ENCODE data around the gene SYK.

SYK gene

DNA sequence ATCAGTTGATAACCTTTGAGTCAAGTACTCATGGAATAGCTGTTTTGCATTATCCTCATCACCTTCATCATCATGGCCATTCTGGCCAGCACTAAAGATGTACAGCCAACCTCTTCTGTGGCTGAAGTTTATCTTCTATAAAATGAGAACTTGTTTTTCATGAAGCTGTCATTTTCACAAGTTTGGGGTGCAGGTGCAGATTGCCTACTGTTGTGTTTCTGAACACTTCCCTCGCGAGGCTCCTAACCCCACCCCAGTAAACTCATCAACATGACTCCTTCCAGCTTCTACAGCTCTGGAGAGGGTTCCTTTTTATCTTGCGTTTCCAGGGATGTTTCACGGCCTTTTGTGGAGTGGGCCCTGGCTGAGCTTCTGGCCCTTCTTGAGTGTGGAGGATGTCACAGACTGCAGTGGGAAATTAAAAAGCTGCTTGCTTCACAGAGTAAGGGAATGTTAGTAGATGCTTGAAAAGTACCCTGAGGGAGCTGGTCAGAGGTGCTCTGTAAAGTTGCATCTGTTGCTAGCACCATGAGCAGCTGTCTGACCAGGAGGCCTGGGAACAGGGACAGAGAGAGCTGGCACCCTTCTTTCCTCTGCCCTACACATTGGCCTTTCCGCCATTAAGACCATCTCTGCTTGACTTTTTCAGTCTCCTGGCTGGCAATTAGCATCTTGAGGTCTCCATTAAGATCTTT, 24.9 kb downstream of the SYK start:
- DNase-seq: no peak

DNA sequence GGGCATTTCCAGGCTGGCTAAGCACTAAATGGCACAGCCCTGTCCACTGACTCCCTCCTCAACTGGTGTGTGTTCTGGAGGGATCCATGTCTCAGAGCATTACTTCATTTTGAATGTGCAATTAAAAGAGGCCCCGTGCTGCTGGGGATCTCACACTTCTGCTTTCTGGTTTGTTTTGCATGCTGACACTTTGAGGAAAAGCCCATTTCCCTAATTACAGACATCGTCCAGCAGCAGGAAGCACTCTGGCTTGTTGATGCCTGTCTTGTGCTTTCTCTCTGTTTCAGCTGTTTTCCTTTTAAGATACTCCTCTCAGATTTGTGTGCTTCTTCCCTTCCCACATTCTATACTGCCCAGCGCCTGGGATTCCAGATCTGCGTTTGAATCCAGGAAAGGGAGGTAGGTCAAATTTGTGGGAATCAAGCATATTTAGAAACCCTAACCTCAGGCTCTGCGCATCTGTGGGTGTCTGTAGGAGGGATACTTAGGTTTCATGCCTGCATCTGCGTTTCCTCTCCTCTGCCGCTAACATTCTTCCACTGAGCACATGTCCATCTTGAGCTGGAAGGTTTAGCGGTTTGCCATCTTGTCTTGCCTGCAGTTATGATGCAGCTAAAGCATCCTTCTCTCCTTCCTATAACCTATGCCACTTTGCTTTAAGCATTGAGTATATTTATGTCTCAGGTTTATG, 25.7 kb downstream of the SYK start:
- DNase-seq: no peak

DNA sequence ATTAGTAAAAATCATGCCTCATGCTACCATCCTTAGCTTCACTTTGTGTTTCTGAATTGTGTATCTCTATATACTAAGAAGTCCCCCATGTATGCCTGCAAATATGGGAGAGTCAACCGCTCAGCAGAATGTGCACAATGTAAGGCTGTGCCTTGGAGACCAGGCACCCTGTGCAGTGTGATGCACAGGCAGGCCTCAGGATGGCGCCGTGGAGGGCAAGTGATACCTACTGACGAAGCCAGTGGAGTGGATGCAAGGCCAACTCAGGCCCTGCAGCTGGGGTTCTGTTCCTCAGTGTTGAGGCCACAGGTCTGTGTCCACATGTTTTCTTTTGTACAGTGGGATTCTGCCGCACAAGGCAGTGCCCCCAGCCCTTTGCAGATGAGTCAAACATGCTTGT, 28.4 kb downstream of the SYK start:
- no peak for DNase-seq

DNA sequence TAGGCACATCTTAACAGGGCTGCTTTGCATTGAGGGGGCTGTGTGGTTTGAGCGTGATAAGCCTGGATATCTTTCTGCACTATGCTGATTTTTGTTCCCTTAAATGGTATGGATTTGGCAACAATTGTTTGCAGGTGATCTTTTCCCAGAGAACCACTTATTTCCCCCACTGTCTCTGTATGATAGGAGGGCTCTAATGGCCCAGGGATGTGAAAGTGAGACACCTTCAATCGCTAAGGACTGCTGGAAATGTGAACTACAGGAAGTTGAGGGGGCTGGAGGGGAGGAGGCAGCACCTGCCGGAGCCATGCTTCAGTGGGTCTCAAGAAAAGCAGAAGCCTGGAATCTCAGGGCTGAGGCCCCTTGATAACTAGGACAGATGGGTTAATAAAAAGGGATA, 29.4 kb downstream of the SYK start:
- no peak for DNase-seq

DNA sequence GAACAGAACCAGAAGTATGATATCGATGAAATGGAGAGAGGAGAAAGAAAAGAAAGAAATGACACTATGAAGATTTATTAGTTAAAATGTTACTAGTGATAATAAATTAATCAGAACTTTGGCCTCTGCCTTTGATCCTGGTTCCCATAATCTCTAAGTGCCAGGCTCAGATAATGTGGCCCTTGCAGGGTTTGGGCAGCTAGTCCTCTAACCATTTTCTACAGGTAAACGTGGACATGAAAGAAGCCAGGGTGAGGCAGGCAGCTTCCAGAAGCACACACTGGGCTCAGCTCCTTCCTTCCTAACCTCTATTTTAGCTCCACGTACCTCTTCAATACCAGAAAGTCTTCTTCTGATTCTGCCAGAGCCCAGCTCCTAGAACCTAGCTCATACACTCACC, 30.6 kb downstream of the SYK start:
- no peak for DNase-seq

DNA sequence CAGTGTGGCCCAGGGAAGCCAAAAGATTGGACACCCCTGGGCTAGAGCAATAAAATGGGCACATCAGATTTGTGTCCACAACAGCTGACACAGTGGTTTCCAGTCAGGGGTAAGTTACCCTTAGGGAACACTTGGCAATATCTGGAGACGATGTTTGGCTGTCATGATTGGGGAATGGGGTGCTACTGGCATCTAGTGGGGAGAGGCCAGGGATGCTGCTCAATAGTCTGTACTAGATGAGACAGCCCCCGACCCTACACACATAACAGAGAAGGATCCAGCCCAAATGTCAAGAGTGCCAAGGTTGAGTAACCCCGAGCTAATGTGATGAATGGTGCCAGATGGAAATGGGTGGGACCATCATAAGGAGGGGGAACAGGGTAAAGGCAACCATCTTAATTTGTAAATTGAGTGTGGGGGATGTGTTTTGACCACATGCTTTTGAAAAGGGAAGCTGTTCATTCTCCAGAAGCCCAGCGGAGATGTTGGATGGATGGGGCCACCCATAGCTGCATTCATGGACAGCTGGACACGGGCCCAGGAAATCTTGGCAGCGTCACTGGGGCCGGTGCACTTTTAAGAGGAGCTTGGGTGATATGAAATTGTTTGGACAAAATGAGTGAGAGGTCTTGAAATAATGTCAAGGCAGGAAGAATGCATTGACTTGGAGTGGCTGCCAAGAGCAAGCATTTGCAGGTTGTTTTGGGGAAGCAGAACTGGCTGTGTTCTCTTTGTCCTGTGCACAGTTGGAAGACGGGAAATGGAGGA, 33.4 kb downstream of the SYK start:
- DNase-seq: no peak

DNA sequence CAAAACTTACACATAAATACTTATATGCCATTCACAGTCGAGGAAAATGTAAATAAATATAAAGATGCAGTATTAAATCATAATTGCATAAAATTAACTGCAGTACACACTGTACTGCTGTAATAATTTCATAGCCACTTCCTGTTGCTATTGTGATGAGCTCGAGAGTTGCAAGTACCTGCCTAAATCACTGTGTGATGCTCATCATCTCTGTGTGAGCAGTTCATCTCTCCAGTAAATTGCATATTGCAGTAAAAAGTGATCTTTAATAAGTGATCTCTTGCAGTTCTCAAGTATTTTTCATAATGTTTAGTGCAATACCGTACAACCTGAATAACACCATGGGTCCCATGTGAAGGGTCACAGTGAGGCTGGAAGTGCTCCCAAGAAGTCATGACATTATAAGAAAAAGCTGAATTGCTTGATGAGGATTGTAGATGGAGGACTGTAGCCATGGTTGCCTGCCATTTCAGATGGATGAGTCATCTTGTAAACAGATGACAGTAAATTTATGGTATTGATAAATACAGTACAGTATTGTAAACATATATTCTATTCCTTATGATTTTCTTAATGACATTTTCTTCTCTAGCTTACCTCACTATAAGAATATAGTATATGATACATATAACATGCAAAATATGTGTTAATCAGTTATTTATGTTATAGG, 34.9 kb downstream of the SYK start:
- DNase-seq: no peak

DNA sequence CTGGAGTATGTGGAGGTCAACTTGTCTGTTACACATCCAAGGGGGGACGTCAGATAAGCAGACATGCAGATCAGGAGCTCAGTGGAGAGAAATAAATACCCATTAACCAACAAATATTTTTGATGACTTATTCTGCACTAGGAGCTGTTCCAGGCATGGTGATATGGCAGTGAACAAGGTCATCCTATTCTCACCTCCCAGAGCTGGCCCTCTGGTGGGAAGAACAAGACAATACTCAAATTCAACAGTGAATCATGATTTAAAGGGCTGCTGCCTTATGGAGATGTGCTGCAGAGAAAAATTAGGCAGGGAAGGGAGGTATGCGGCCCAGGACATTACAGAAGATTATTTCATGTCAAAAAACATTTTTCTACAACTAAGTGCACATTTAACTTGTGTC, 36.5 kb downstream of the SYK start:
- no peak for DNase-seq

DNA sequence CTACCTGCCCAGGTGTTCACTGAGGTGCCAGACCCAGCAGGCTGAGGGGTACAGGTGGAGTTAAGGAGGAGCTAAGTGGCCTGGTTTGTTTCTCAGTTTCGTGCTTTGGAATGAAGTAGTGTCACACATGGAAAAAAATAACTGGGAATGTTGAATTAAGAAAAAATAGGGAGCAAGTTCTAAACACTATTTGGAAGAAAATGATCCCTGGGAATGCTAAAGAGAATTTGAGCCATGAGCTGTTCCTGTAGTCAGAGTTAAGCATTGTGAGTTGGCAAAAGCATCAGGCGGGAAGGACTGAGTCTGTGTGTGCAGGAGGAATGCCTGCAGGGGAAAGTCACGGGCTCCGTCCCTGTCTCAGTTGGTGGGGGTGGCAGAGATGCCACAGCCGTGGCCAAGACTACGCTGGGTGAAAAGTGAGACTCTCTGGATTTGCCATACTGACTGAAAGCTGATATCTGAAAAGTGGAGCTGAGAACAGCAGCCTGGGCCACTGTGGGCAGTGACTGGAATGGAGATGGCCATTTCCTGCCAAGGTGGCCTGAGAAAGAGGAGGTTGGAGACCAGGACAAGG, 37.0 kb downstream of the SYK start:
- no peak for DNase-seq

DNA sequence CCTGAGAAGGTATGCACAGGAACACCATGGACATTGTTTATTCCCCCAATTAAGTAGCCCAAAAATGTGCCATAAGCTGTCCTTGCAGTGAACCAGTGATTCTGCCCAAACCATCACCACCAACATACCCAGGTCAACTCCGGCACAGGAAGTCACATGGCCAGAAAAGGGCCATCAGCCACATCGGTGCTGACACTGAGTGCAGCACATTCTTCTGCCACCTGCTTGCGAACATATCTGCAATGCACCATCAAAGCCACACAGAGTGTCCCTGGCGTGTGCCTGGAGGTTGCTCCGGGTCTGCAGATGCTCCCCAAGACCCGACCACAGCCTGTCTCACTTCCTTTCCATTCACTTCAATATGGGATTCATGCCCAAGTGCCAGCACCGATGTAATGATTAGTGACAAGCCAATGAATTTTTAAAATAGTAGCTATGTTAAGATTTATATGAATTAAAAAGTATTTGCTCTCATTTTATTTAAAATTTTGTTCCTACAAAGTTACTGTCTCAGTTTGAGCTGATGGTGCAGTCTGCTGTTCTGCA, 37.6 kb downstream of the SYK start:
- DNase-seq: no peak

DNA sequence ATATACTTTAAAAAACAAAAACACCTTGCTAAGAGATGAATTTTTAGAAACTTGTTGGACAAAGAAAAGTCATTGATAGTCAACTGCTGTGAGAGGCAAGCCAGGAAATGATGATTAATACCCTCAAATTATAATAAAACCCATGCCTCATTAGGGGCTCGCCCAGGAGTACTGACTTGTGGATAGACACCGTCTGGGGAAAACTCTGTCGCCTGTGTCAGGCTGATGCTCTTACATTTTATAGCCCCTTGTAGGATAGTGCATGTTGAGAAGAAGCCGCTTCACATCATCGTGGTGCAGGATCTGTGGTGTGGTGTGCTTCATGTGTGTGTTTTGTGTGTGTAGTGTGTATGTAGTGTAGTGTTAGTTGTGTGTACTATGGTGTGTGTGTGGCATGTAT, 39.1 kb downstream of the SYK start:
- no peak for DNase-seq

DNA sequence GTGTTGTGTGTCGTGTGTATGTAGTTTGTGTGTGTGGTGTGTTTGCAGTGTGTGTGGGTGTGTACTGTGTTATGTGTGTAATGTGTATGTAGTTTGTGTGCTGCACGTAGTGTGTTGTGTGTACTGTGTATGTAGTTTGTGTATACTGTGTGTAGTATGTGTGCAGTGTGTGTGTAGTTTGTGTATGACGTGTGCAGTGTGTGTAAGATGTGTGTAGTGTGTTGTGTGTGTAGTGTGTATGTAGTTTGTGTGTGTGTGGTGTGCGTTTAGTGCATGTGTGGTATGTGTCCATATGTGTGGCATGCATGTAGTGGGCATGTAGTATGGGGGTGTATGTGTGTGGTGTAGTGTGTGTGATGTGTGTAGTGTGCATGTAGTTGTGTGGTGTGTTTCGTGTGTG, 39.6 kb downstream of the SYK start:
- no peak for DNase-seq

DNA sequence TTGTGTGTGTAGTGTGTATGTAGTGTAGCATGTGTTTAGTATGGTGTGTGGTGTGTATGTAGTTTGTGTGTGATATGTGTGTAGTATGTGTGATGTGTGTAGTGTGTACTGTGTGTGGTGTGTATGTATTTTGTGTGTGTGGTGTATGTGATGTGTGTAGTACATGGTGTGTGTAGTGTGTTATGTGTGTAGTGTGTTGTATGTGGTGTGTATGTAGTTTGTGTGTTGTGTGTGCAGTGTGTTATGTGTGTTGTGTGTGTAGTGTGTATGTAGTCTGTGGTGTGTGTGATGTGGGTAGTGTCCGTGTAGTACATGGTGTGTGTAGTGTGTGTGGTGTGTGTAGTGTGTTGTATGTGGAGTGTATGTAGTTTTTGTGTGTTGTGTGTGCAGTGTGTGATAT, 40.0 kb downstream of the SYK start:
- no peak for DNase-seq

DNA sequence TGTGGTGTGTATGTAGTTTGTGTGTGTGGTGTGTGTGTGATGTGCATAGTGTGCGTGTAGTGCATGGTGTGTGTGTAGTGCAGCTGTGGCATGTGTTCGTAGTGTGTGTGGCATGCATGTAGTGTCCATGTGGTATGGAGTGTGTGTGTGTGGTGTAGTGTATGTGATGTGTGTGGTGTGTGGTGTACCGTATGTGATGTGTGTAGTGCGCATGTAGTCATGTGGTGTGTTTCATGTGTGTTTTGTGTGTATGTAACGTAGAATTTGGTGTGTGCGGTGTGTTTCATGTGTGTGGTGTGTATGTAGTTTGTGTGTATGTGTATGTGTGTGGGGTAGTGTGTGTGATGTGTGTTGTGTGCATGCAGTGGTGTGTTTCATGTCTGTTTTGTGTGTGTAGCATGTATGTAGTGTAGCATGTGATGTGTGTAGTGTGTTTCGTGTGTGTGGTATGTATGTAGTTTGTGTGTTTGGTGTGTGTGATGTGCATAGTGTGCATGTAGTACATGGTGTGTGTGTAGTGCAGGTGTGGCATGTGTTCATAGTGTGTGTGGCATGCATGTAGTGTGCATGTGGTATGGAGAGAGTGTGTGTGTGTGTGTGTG, 40.7 kb downstream of the SYK start:
- DNase-seq: no peak

DNA sequence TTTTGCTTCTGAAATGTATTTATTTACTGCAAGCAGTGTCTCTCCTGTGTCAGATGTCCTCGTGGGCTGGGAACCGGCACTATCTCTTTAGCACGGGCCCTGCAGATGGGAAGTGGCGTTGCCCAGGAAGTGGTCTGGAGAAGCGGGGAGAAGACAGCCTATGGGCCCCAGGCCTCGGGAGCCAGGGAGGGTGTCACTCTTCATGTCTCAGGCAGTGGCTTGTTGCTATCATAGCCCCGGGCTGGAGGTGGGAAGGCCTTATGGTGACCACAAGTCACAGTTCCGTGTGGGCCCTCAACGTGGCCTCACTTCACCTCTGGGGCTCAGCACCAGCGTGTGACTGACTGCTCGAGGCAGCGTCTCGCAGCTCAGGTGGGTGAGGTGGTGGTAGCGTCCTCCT, 41.4 kb downstream of the SYK start:
- DNase-seq: no peak

DNA sequence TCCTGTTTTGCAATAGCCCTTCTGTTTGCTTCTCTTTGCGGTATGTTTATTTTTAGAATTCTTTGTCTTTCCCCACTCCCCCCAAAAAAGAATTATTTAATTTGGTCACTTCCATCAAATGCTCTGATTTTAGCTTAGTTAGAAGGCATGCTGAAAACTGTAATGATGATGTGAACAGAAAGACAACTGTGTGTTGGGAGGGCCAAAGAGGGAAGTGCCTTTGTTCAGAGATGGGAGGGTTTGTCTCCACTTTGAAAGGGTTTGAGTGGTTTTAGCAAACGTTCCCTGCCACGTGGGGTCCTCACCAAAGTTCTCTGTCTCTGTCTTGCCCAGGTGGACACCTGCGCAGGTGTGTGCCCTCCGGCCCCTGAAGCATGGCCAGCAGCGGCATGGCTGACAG, 41.9 kb downstream of the SYK start:
- no peak for DNase-seq

DNA sequence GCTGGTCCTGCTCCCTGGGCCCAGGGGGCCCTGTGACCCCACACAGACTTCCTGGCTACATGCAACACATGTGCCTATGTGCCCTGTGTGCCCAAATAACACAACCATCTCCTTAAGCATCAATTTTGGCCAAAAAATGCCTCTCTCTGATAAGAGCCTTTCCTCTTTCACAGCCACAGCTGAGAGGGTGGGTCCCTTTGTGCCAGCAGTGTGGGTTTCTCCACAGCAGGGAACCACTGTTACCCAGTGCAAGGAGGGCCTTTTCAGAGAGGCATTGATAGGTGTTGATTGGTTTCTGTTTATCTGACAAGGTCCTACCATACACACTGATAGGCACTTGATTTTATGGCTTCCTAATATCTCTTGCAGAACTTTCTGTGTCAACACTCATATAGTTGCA, 42.7 kb downstream of the SYK start:
- DNase-seq: no peak

DNA sequence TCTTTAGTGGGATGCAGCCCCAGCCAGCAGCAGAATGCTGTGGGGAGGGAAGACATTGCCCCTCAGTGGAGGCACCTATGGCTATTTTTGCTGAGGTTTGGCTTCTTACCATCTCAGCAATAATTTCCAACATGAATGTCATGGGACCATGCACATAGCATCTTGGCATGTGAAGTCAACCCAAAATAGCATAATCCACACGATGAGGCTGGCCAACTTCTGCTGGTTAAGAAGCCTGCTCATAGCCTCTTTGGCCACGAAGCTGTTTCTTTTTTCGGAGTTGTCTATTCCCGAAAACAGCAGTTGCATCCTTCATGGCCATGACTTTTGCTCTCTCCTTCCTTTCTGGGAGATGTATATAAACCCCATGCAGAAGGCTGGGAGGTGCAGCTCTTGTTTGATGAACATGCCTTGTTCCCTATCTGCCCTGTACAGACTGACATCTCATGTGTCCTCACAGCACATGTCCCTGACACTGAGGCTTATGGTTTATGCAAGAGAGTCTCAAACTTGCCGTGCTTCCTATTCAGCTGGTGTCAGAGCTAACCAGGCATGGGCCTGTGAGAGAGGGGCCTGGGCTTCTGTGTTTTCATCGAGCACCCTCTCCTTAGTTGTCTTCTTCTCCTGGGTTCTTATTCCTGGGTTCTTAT, 45.3 kb downstream of the SYK start:
- DNase-seq: no peak

DNA sequence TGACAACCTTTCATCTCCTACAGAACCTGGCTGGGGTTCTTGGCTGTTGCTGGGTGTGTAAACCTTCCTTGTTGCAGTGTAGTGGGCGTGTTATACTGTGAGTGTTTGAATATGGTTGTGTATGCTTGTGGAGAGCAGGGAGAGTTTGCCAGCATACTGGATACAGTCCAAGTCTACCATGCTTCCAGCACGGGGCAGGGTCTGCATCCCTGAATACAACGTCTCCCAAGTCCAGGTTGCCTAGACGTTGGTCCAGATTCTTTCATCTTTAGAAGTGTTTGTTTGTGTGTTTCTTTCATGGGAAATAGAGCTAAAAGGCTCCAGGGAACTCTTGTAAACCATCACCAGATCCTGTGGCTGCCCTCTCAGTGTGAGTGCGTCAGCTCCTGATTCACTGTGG, 46.4 kb downstream of the SYK start:
- DNase-seq: no peak

DNA sequence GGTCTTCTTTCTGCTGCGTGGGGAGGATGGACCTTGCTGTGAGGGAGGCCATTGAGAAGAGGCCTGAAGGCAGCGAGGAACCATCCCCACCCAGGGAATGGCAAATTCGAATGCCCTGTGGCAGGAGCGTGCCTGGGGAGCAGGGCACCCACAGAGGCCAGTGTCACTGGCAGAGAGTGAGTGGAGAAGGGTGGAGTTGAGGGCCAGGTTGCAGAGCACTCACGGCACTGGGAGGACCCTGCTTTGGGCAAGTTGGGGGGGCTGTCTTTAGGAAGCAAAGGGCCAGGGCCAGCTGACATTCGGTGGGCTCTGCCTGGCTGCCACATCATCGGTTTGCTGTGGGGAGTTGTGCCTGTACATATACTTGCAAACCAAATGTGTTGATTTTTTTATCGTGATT, 47.2 kb downstream of the SYK start:
- no peak for DNase-seq

DNA sequence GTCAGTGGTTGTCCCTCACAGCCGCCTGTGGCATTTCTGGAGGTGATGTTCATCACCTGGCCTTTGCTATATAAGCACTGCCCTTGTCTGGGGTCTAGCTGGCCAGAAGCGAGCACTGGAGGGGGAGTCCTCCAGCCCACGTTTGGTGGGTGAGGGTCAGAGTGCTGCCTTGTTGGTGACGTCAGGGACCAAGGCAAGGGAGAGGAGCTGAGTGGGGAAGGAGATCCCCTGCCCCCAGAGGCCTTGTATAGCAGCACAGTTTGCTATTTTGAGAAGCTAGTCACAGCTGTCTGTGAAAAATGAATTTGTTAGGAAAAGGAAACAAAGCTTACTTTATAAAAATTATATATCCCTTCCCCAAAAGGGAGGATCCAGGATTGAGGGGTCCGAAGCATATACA, 49.8 kb downstream of the SYK start:
- no peak for DNase-seq

DNA sequence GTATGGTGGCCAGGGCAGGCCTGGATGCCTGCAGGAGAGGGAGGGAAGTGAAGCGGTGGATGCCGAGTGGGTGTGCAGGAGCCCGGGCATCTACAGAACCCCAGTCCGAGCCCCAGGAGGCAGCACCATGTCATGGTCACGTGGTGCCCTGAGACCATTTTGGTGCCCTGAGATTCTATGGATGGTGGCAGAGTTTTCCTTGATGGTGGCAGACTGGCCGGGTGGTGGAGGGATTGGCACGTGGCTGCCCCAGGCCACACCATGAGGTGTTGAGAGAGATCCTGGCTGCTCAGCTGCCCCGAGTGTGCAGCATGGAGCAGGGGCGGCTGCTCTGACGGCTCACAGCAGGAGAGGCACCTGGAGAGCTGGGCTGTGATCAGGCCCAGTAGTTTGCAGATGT, 52.3 kb downstream of the SYK start:
- DNase-seq: no peak
